MM.1S (cell line): ENCODE results near the gene PPBP.
"Not testable (repeated sequence)": the region's sequence is repeated elsewhere in the genome, so short reads cannot be mapped to it uniquely, and the experiment has no call there.

Experiments used
- DNase-seq: peaks from one replicate; pipeline ENCODE4 v3.0.0-alpha.2; 2015
- H2AFZ ChIP-seq: fragments of 300-600 bp; sonication (generic); 2 replicates; pipeline ENCODE4 v1.6.0; 2016; ENCODE audit warnings: antibody characterized with exemption, low read length
- H3F3A ChIP-seq: fragments of 300-600 bp; sonication (generic); 2 replicates; pipeline ENCODE4 v1.6.1; 2016; ENCODE audit warnings: mild to moderate bottlenecking, antibody characterized with exemption, low read length, moderate library complexity, mixed read lengths; ENCODE audit not compliant: insufficient read depth
- H3K27ac ChIP-seq: fragments of 300-600 bp; sonication (generic); 2 replicates; pipeline ENCODE4 v1.5.1; 2016; ENCODE audit warnings: mild to moderate bottlenecking, low read length
- H3K27me3 ChIP-seq: fragments of 300-600 bp; sonication (generic); replicated peaks from 2 replicates; pipeline ENCODE4 v1.6.0; 2016; ENCODE audit warnings: low read length; ENCODE audit not compliant: insufficient read depth
- H3K36me3 ChIP-seq: fragments of 300-600 bp; sonication (generic); replicated peaks from 2 replicates; pipeline ENCODE4 v1.6.1; 2016; ENCODE audit warnings: mild to moderate bottlenecking, low read length, mixed read lengths; ENCODE audit not compliant: insufficient read depth
- H3K4me1 ChIP-seq: fragments of 300-600 bp; sonication (generic); 2 replicates; pipeline ENCODE4 v1.6.1; 2016; ENCODE audit warnings: low read length, mixed read lengths
- H3K4me2 ChIP-seq: fragments of 300-600 bp; sonication (generic); 2 replicates; pipeline ENCODE4 v1.6.0; 2016; ENCODE audit warnings: low read depth, low read length
- H3K4me3 ChIP-seq: fragments of 300-600 bp; sonication (generic); 2 replicates; pipeline ENCODE4 v1.5.1; 2016; ENCODE audit warnings: low read length, mixed read lengths
- H3K79me2 ChIP-seq: fragments of 300-600 bp; sonication (generic); 2 replicates; pipeline ENCODE4 v1.6.1; 2016; ENCODE audit warnings: mixed run types, low read length, mixed read lengths
- H3K9ac ChIP-seq: fragments of 300-600 bp; sonication (generic); 2 replicates; pipeline ENCODE4 v1.6.1; 2016; ENCODE audit warnings: low read length, mixed read lengths
- H3K9me2 ChIP-seq: fragments of 300-600 bp; sonication (generic); replicated peaks from 2 replicates; pipeline ENCODE4 v1.6.1; 2016; ENCODE audit warnings: mild to moderate bottlenecking, low read length, mixed read lengths; ENCODE audit not compliant: insufficient read depth
- H3K9me3 ChIP-seq: fragments of 300-600 bp; sonication (generic); replicated peaks from 2 replicates; pipeline ENCODE4 v1.6.1; 2016; ENCODE audit warnings: mild to moderate bottlenecking, low read length, mixed read lengths; ENCODE audit not compliant: insufficient read depth
- H4K20me1 ChIP-seq: fragments of 300-600 bp; sonication (generic); 2 replicates; pipeline ENCODE4 v1.6.1; 2016; ENCODE audit warnings: mild to moderate bottlenecking, low read length, moderate library complexity, mixed read lengths; ENCODE audit not compliant: insufficient read depth
- CTCF ChIP-seq: fragments of 300-600 bp; sonication (generic); IDR thresholded peaks from 2 replicates; pipeline ENCODE4 v1.5.1; 2016; ENCODE audit warnings: antibody characterized with exemption, low read length, mixed read lengths
- EZH2 ChIP-seq: fragments of 300-600 bp; sonication (generic); optimal IDR thresholded peaks from 2 replicates; pipeline ENCODE3; 2017; ENCODE audit warnings: low read depth, mild to moderate bottlenecking, antibody characterized with exemption, low read length, mixed read lengths
- EZH2phosphoT487 ChIP-seq: fragments of 300-600 bp; sonication (generic); IDR thresholded peaks from 2 replicates; pipeline ENCODE4 v1.6.1; 2018; ENCODE audit warnings: antibody characterized with exemption, low read length

Gene PPBP

GRCh38 chr4:73985528-73985852, 2.5 kb downstream of the PPBP start:
- TF ChIP-seq CTCF (no peak), EZH2 (no peak), EZH2phosphoT487 (no peak)
- H3F3A ChIP-seq = no peaks in the 10 kb centered on the region
- no peaks in the 10 kb centered on the region for H3K36me3 ChIP-seq
- H3K4me3 ChIP-seq = no peak overlapping the region
- H3K9me2 ChIP-seq = no peaks in the 10 kb centered on the region
- no peak overlapping the region for H3K9ac ChIP-seq
- no peak overlapping the region for H3K4me2 ChIP-seq
- no peak overlapping the region for H3K27ac ChIP-seq
- no peak overlapping the region for H2AFZ ChIP-seq
- H3K4me1 ChIP-seq = no peaks in the 10 kb centered on the region
- H3K9me3 ChIP-seq = no peaks in the 10 kb centered on the region
- H4K20me1 ChIP-seq = no peaks in the 10 kb centered on the region
- H3K79me2 ChIP-seq = no peaks in the 10 kb centered on the region
- DNase-seq = no peak
- no peaks in the 10 kb centered on the region for H3K27me3 ChIP-seq

- no peaks in the 10 kb centered on the region for H4K20me1 ChIP-seq
- H3K9me2 ChIP-seq = no peaks in the 10 kb centered on the region
- H3K27ac ChIP-seq = no peak overlapping the region
- H2AFZ ChIP-seq = no peak overlapping the region
- H3F3A ChIP-seq = no peaks in the 10 kb centered on the region
- H3K27me3 ChIP-seq = no peaks in the 10 kb centered on the region
- TF ChIP-seq EZH2phosphoT487 (no peak), EZH2 (no peak), CTCF (no peak)
- DNase-seq = no peak
- no peak overlapping the region for H3K9ac ChIP-seq
- H3K4me1 ChIP-seq = no peaks in the 10 kb centered on the region
- no peak overlapping the region for H3K4me2 ChIP-seq
- no peaks in the 10 kb centered on the region for H3K36me3 ChIP-seq
- H3K9me3 ChIP-seq = no peaks in the 10 kb centered on the region
- no peaks in the 10 kb centered on the region for H3K79me2 ChIP-seq
- no peak overlapping the region for H3K4me3 ChIP-seq
Observed at GRCh38 chr4:73984736-73985527, 3.1 kb downstream of the PPBP start.

DNA sequence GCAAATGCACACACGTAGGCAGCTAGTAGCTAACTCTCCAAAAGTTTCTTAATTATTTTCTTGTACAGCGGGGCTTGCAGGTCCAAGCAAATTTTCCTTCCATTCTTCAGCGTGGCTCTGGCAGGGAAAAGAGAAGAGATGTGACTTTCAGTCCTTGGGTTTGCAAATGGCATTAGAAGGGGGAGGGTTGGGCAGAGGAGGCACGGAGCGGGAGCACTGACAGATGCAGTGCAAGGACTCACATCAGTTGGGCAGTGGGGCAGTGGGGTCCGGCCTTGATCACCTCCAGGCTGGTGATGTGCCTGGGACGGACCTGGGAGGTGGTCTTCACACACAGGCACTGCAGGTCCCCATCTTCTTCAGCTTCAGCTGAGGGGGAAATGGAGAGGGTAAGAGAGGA, 6.8 kb downstream of the PPBP start:
- H3K4me2 ChIP-seq, H3K4me1 ChIP-seq, H4K20me1 ChIP-seq, H3K9me3 ChIP-seq, H3K27me3 ChIP-seq, H3K9me2 ChIP-seq, H3K27ac ChIP-seq, H2AFZ ChIP-seq, H3F3A ChIP-seq, H3K79me2 ChIP-seq, H3K4me3 ChIP-seq, DNase-seq, H3K36me3 ChIP-seq, H3K9ac ChIP-seq: not testable (repeated sequence)

DNA sequence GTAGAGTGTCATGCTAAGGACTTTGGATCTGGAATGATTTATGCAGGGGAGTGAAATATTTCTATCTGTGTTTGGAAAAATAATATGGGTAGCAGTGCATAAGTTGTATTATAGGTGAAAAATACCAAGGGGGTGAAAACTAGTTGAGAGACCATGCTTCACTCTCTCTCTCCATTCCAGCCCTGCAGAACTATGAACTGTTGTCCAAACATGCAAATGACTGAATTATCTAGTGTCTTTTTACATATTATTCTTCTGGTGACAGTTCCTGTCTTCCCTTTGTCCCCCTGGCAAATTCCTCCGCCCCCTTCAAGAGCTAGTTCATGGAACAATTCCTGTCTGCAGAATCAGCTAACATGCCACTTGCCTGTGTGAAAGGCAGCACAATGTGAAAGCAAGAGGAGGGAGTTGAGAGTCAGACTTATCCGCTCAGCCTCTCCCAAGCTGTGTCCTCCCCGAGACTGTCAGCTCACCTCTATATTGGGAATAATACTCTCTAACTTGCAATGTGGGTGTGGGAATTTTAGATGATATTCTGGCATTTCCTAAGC, 8.5 kb downstream of the PPBP start:
- Histone ChIP-seq H3K9me3 (no peaks in the 10 kb centered on the region), H3K27ac (no peak overlapping the region), H3K36me3 (no peaks in the 10 kb centered on the region), H3K4me1 (no peaks in the 10 kb centered on the region), H3K9me2 (no peaks in the 10 kb centered on the region), H3K27me3 (no peaks in the 10 kb centered on the region), H3K79me2 (no peaks in the 10 kb centered on the region), H3K4me2 (no peak overlapping the region), H2AFZ (no peak overlapping the region), H3K9ac (no peak overlapping the region), H3F3A (no peaks in the 10 kb centered on the region), H4K20me1 (no peaks in the 10 kb centered on the region), H3K4me3 (no peak overlapping the region)
- DNase-seq = no peak
- TF ChIP-seq CTCF = no peak
- TF ChIP-seq EZH2 = no peak
